ENCODE data around the gene CDK11B.

GRCh38 chr1:1591452-1591851 lies 67.4 kb downstream of the CDK11B start:
- no peak for TF ChIP-seq CTCF (IDR thresholded peaks at IDR 0.05)
- no peak for TF ChIP-seq POLR2A (IDR thresholded peaks at IDR 0.05)

All from lower leg skin (tissue), 3 donors.